Endothelial cell of umbilical vein (primary cell): ENCODE measurements around the gene PHF12.

Experiments used
- CTCF ChIP-seq, 2 donors: IDR thresholded peaks; 1 replicate in 1 of 2; 2 replicates in 1 of 2; pipeline ENCODE4 v1.5.1; 2011; ENCODE audit warnings: low read length in 2 of 2, mild to moderate bottlenecking in 2 of 2, moderate library complexity in 2 of 2, control low read depth in 1 of 2, inconsistent platforms in 1 of 2, low read depth in 1 of 2; ENCODE audit not compliant: insufficient read depth in 1 of 2; ENCODE audit errors: extremely low read depth in 1 of 2
- EZH2 ChIP-seq: IDR thresholded peaks from 2 replicates; pipeline ENCODE4 v1.6.1; 2012; ENCODE audit warnings: borderline replicate concordance, low read depth, mild to moderate bottlenecking, moderate library complexity, low read length, inconsistent platforms; ENCODE audit not compliant: severe bottlenecking
- FOS ChIP-seq: IDR thresholded peaks from 2 replicates; pipeline ENCODE4 v1.6.1; 2011; ENCODE audit warnings: mild to moderate bottlenecking, low read length, moderate library complexity, borderline replicate concordance; ENCODE audit not compliant: insufficient read depth
- POLR2AphosphoS5 ChIP-seq: IDR thresholded peaks from 2 replicates; pipeline ENCODE4 v1.6.1; 2012; ENCODE audit warnings: low read depth, mild to moderate bottlenecking, control low read depth, low read length, moderate library complexity; ENCODE audit not compliant: insufficient read depth

DNA sequence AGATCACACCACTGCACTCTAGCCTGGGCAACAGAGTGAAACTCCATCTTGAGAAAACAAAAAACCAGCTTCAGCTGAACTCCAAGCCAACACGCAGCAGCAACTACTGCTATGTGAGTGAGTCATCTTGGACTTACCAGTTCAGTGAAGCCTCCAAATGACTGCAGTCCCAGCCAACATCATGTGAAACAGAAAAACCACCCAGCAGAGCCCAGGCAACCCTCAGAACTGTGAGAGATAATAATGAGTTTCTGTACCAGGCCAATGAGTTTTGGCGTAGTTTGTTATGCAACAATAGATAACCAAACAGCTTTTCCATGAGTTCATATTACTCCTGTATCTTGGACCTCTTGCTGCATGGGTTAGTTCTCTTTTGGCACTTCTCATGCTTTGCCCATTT lies 23.3 kb downstream of the PHF12 start:
- TF ChIP-seq POLR2AphosphoS5 (no peak), CTCF (IDR thresholded peaks at IDR 0.05; ENCODE audit: extremely low read depth in 1 of 2, insufficient read depth in 1 of 2, low read depth in 1 of 2, low read length in 2 of 2) (no peak), FOS (peak; percentile 43), EZH2 (no peak)
